Activated gamma-delta T cell (primary cell): Measurements from ENCODE around the gene LRP1B.
"Not testable (repeated sequence)": the region's sequence is repeated elsewhere in the genome, so short reads cannot be mapped to it uniquely, and the experiment has no call there.

Experiments
- DNase-seq: peaks from one replicate; lab custom pipeline; 2025; lab: John Stamatoyannopoulos, UW

LRP1B gene

DNA sequence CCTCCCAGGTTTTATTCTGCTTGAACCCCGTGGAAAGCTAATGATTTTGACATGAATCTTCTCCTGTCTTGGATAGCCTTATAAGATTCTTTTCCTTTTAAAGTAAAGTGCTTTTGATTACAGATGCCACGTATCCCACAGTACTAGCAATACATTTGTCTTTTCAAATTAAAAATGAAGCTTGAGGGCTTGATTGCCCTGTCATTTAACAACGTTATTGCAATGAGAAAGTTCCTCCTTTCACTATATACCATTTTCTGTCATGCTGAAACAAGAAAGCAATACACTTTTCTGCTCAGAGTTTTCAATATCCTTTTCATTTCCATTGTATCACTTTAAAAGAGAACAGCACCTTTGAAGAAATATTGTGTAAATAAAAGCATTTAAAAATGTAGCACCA is 814.7 kb downstream of the LRP1B start:
- no peak for DNase-seq

DNA sequence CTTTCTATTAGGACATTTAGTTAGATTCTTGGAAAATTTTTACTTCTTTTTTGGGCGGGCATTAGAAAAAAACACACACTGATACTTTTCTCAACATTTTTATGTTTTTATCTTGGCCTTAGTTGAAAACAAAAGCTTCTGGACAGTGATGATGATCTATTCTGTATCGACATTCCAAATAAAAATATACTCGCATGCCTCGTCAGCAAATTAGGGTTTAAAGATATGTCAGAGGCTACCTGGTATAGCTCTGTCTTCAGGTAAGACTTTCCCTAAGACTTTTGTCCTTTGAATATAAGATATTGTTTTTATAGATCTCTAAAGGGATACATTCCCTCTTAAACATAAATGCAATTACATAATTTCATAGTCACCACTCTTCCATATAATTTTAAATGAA is 816.8 kb downstream of the LRP1B start:
- no peak for DNase-seq

DNA sequence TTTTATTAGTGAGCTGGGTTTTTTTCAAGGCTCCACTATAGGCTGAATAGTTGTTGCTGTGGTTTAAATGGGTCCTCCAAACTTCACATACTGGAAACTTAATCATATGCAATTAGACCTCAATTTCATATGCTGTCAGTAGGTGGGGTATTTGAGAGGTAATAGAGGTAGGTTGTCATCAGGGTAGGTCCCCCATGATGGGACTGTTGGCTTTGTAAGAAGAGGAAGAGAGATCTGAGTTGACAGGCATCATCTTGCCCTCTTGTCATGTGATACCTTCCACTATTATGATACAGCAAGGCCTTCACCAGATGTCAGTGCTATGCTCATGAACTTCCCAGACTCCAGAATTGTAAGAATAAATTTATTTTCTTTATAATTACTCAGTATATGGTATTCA is 819.4 kb downstream of the LRP1B start:
- no peak for DNase-seq

DNA sequence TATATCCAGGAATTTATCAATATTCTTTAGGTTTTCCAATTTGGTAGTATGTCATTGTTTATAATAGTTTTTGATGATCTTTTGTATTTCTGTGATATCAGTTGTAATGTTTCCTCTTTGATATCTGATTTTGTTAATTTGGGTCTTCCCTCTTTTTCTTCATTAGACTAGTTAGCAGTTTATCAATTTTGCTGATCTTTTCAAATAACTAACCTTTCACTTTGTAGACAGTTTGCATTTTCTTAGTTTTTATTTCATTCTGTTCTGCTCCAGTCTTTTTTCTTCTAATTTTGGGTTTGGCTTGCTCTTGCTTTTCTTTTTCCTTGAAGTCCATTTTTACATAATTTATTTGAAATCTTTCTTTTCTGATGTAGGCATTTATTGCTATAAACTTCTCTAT is 824.4 kb downstream of the LRP1B start:
- no peak for DNase-seq

DNA sequence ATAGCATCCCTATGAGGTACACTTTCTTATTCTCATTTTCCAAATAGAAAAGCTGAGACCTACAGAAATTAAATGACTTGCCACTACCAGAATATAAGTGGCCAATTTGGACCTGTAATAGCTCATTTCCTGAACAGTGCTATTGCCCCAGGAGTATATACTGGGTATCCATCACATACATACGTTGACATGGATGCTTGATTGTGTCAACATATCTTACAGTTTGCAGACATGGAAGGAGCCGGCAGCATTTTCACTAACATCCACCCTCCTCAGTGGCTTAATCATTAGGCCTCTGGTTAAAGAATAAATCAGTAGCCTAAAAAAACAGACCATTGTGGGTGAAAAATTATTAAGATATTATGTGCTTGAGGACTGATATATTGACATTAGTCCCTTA is 829.3 kb downstream of the LRP1B start:
- no peak for DNase-seq

DNA sequence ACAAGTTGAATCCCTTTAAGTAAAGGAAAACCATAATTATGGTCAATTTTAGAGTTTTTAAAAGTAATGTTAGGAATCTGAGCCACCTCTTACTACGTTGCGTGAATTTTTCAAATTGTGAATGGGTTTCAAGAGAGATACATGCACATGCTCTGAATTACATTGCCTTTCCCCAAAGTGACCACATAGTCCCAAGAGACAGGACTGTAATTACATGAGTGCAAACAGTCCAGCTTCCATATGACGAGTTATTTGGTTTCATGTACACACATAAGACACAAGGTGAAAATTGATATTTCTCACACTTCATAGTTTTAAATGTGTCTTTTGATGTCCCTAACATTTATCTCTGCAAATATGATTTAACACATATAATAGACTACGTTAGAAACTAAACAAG is 850.8 kb downstream of the LRP1B start:
- DNase-seq: no peak

DNA sequence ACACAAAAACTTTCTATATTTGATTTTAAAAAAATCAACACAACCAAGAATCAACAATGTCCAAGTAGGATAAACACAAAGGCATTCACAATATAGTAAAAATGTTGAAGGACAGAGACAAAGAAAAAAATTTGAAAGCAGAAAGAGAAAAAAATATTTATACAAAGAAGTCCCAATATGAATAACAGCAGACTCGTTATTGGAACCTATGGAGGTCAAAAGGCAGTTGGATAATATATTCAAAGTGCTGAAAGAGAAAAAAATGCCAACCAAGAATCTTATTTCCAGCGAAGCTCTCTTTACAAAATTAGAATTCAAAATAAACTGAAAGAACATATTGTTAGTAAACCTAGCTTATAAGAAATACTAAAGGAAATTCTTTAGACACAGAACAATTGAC is 859.5 kb downstream of the LRP1B start:
- DNase-seq: no peak

DNA sequence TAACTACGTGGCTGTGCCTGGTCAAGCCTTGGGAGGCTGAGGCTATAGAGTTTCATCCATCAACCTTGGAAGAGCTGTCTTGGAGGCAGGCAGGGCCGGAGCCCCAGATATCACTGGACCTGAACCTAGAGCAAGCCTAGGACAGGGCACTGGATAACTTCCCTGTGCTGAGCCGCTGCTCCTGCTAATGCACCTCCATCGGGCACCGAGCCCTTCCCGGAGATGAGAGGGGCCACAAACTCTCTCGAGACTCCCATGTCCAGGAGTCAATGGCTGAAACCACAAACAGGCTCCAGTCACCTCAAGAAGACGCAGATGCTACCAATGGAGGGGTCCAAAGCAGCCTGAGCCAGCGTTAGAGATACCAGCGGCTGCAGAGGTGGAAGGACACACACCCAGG is 866.0 kb downstream of the LRP1B start:
- no peak for DNase-seq

DNA sequence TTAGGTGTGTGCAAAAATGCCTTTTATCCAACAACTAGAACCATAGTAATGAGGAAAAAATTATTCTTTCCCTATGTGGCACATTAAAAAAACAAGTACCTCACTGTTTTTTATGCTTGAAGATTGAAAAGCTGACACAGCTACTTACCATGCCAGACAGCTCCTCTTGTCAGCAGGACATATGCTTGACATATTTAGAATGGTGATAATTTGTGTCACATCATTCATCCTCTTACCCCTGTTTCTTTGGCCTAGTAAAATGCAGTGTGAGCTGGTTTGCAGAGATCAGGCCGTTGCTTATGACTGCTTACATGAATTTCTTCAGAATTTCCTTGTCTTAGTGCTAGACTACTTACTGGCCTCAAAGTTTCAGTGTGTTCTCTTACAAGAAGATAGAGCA is 869.9 kb downstream of the LRP1B start:
- no peak for DNase-seq

DNA sequence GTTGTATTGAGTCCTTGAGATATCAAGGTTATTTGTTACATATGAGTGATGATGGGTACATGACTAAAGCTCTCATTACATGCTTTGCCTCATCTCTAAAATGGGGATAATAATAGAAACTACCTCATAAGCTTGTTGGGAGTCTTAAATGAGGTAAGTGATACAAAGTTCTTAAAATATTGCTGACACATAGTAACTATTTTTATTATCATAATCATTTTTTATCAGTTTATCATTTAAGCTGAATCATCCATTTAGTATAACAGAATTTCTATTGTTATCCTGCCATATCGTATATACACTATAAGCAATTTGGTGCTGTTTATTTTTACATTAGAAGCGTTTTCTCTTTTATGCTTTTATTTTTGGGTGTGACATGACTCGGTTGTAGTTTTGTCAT is 871.1 kb downstream of the LRP1B start:
- no peak for DNase-seq

DNA sequence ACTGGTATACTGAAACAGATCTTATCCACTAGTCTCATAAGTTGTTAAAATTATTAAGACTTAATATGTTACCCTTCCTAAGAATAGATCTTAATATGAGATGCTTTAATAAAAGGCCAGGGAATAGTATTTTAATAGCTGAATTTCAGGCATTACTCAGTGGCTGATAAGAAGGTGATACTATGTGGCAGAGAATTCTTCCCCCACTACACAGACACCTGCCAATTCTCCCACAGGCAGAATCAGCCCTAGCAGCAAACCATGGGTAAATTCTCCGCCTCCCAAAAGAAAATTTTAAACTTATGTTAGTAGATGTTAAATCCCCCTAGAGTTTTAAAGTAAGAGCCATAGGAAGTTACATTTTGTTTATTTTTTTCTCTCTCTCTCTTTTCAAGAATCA is 888.8 kb downstream of the LRP1B start:
- no peak for DNase-seq

DNA sequence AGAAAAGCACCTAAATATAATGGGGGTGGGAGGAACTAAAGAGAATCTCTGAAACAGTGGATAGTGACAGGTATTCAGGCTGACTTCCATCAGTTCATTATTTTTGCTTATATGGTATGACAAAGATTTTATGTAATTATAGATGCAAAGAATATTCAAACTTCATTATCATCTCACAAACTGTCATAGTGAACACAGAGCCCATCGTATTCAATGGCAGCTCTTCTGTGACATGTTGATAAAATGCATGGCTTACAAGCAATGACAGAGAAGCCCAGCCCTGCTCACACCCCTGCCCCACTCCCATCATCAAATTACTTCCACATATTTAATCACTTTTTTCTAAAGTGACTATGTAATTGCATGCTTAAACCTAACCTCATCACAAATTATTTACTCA is 904.3 kb downstream of the LRP1B start:
- DNase-seq: no peak

DNA sequence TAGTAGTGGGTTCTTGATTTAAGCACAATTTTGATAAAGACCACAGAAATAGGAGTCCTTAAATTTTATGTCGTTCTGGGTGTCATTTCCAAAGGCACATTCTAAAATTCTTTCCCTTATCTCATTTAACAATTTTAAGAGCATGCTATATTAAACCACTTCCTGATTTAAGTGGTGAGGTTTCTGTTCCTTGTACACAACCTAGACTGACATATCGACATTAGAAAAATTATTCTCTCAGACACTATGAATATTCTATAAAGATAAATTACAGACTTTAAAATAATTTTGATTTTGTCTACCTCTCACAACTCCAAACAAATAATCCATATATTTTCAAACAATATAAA is 923.8 kb downstream of the LRP1B start:
- no peak for DNase-seq

DNA sequence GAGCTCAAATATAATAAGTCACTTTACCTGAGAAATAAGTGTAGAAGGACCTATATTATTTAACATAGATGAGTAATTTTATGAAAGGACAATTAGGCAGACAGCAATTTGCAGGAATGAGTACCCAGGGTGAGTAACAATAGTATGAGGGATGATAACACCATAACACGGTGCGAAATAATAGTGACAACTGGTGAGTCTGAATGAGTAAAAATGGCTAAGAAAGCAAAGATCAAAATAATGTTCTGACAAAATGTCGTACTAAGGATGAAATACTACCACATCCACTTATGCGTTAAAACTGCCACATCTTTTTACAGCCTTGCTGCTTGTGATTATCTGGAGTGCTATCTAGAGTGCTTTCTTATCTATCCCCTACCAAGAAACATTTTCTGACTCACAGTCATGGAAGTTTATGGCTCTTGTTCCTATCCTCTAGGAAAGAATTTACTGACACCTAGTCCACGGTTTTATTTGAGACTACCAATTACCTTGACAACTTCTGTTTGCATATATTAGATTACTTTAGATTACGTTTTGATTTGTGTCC is 929.7 kb downstream of the LRP1B start:
- DNase-seq: no peak

DNA sequence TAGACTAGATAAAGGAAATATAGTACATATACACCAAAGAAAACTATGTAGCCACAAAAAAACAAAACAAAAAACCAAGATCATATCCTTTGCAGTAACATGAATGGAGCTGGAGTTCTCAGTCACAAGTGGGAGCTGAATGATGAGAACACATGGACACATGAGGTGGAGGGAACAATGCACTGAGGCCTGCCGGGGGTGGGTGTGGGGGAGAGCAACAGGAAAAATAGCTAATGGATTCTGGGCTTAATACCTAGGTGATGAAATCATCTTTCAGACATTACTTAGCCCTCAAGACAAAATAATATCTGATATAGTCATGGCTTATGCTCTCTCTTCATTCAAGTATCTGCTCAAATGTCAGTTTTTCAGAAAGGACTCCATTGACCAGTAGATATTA is 930.6 kb downstream of the LRP1B start:
- no peak for DNase-seq

DNA sequence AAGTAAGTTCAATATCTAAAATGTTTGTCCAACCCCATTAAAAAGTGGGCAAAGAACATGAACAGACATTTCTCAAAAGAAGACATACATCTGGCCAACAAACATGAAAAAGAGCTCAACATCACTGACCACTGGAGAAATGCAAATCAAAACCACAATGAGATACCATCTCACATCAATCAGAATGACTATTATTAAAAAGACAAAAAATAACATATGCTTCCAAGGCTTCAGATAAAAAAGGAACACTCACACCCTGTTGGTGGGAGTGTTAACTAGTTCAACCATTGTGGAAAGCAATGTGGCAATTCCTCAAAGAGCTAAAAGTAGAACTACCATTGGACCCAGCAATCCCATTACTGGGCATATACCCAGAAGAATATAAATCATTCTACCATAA is 931.1 kb downstream of the LRP1B start:
- no peak for DNase-seq

DNA sequence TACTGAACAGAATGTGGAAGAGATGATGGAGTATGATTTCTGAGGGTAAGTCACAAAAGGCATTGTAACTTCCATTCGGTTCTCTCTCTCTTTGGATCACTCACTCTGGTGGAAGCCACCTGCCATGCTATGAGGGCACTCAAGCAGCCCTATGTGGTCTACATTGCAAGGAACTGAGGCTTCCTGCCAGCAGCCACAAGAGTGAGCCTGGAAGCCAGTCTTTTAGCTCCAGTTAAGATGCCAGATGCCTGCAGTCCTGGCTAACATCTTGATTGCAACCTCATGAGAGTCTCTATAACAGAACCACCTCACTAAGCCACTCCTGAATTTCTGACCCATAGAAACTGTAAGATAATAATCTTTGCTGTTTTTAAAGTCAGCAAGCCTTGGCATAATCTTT is 935.7 kb downstream of the LRP1B start:
- no peak for DNase-seq

DNA sequence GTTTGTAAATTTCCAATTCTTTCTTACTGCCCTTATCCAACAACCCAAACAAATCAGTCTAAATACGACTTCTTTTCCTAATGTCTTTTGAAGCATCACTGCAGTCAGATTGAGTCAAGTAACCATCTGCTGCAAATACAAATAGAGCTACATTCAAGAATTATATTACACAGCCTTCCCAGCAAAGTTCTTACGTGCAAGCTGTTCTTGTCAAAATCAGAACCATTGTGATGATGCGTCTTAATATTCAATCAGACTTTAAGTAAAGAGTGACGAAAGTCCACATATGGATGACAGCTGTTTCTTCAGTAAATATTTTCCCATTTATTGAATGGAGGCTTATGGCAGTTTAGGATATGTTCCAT is 943.8 kb downstream of the LRP1B start:
- DNase-seq: no peak

DNA sequence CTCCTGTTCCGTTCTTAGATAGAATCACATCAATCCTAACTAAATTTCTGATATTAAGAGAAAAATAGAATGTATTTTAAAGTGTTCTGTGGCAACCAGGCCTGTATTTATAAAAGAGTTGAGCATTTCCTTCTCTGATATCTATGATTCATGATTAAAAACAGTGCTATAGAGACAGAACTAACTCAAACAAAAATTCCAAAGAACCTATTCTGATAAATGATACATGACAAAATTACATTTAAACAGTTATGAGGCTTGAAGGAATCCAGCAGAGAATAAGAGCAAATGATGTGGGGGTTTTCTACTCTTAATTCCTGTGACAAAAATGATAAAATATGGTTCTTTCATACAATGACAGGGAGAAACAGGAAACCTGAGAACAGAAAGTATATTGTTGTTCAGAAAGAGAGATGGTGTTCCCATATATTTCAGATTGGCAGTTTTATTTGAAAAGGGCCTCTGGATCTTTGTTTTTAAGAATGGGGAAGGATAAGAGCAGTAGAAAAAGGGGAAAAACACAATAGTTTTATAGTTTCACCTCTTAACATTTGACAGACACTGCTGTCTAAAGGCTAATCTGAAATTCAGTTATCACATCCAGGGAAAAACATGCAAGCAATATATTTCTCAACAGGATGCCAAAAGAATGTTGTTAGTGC is 944.3 kb downstream of the LRP1B start:
- no peak for DNase-seq

DNA sequence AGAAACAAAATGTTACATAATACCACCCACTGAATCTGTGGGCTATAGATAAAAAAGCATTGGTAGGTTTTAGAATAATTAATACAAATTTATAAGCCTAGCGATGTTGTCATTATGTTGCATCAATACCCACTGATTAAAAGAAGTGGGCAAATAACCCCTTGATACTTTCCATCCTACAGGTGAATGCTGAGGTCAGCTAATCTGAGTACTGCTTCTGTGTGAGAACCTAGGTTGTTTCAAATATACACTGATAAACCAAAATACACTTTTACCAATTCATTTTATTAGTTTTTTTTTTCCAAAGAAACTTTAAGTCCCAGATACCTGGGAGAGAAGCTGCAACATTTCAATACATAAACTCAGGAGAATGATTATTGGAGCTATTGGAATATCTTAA is 948.6 kb downstream of the LRP1B start:
- no peak for DNase-seq

DNA sequence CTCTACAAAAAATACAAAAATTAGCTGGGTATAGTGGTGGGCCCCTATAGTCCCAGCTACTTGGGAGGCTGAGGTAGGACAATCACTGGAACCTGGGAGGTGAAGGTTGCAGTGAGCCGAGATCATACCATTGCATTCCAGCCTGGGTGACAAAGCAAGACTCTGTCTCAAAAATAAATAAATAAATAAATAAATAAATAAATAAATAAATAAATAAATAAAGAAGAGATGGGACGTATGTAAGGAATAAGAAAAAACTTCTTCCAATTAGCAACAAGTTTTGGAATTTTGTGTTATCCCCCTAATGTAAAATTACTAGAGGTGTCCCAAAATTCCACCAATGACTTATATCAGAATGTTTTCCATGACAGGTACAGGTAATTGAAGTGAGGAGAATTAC is 961.7 kb downstream of the LRP1B start:
- not testable (repeated sequence) for DNase-seq

DNA sequence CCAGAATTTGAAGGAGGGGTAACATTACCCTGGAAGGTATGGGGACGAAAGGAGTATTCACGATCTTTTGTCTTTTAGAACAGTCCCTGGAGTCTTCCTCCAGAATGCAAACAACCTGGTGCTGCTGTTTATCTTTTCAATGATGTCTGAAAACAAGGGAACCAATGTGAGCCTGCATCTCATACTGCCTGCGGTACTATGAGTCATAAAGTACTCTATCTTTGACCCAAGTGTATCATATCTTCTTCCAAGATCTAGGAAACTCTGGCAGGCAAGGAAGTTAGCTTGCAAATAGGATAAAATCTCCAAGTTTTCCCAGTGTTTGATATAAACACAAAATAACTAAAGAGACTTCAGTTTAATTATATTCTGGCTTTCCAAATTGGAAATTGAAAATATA is 968.5 kb downstream of the LRP1B start:
- DNase-seq: no peak

DNA sequence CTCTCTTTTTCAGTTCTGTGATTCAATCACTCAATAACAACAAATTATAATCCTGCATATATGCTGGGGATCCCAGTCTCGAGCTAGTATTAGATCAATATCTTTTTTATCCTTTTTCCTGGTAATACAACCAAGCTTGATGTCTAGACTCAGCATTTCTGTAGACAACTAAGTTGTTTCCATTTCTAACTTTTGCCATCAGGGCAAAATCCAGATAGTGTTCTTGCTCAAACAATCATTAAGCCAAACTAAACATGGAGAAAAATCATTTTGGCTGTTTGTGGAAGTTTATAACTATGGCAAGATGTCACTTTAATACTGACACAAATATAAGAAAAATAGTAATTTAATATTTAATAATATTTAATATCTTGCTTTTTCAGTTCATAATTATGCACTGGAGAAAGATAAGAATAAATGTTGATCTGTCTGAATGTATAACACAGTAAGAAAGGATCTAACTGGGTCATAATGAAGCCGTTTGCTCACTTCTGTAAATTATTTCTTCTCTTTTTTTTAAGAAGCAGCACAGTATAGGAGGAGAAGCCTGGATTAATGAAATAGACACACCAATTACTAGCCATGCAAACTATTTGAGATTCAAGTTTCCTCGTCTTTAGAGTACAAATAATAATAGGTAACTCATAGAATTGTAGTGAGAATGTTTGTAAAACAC is 979.1 kb downstream of the LRP1B start:
- DNase-seq: no peak

DNA sequence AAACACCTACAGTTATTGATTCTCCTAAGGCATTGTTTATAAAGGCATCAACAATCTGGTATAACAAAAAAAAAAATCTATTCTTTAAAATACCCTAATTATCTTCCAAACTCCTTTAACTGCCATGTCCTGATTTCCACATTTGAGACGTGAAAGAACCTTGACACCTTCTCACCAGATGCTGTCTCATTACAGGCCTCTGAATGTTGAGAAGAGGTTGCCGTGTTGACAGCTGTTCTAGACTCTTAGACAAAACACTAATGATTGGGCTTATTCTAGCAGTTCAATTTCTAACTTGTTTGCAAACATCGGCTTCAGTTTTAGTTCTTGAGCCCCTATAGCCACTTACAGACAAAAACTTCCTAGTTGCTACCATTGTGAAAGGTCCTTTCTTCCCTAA is 988.8 kb downstream of the LRP1B start:
- DNase-seq: no peak
